Astrocyte (in vitro differentiated cells and primary cell): Measurements from ENCODE around the gene GRIK3. TPM values are rescaled to one million over a fixed set of nuclear protein-coding genes. Genes with fewer than 3 reads are reported as not detected.

ENCODE experiments used
- DNase-seq: peaks from one replicate; pipeline ENCODE4 v3.0.0-alpha.2; 2010; ENCODE audit warnings: low read depth
- FAIRE-seq: peaks from 2 replicates; lab custom pipeline; 2011; peaks lifted over from hg19 to GRCh38; lab: Jason Lieb, UNC
- H2AFZ ChIP-seq: 2 replicates; pipeline ENCODE4 v1.6.0; 2012; ENCODE audit warnings: low read depth, low read length, inconsistent platforms
- H3K27ac ChIP-seq: 2 replicates; pipeline ENCODE4 v1.5.1; 2011; ENCODE audit warnings: low read depth, low read length, inconsistent platforms
- H3K27me3 ChIP-seq: 2 replicates; pipeline ENCODE4 v1.6.0; 2011; ENCODE audit warnings: low read length, inconsistent platforms; ENCODE audit not compliant: insufficient read depth
- H3K36me3 ChIP-seq: 2 replicates; pipeline ENCODE4 v1.5.1; 2011; ENCODE audit warnings: low read length, inconsistent platforms; ENCODE audit not compliant: insufficient read depth
- H3K4me1 ChIP-seq: 2 replicates; pipeline ENCODE4 v1.5.1; 2011; ENCODE audit warnings: low read length, inconsistent platforms; ENCODE audit not compliant: insufficient read depth
- H3K4me2 ChIP-seq: 2 replicates; pipeline ENCODE4 v1.6.0; 2012; ENCODE audit warnings: low read length, inconsistent platforms
- H3K4me3 ChIP-seq: 2 replicates; pipeline ENCODE4 v1.5.1; 2011; ENCODE audit warnings: low read depth, mild to moderate bottlenecking, low read length, inconsistent platforms; ENCODE audit not compliant: insufficient read depth
- H3K79me2 ChIP-seq: 2 replicates; pipeline ENCODE4 v1.6.0; 2012; ENCODE audit warnings: mild to moderate bottlenecking, low read length, inconsistent platforms; ENCODE audit not compliant: insufficient read depth
- H3K9ac ChIP-seq: 2 replicates; pipeline ENCODE4 v1.6.0; 2012; ENCODE audit warnings: mild to moderate bottlenecking, low read length, inconsistent platforms
- H3K9me3 ChIP-seq: 2 replicates; pipeline ENCODE4 v1.5.1; 2012; ENCODE audit warnings: low read depth, mild to moderate bottlenecking, low read length, inconsistent platforms; ENCODE audit not compliant: insufficient read depth
- H4K20me1 ChIP-seq: 2 replicates; pipeline ENCODE4 v1.6.0; 2012; ENCODE audit warnings: low read length, inconsistent platforms; ENCODE audit not compliant: insufficient read depth
- H3K27ac Mint-ChIP-seq: one replicate; pipeline ENCODE4 v1.8.0; 2021; ENCODE audit warnings: mild to moderate bottlenecking, mixed read lengths; ENCODE audit not compliant: unreplicated experiment
- H3K27me3 Mint-ChIP-seq: one replicate; pipeline ENCODE4 v1.8.0; 2021; ENCODE audit warnings: low read depth, mixed read lengths; ENCODE audit not compliant: unreplicated experiment
- H3K36me3 Mint-ChIP-seq: one replicate; pipeline ENCODE4 v1.8.0; 2021; ENCODE audit warnings: low read depth, mixed read lengths; ENCODE audit not compliant: unreplicated experiment
- H3K4me1 Mint-ChIP-seq: one replicate; pipeline ENCODE4 v1.8.0; 2021; ENCODE audit warnings: low read depth, mixed read lengths; ENCODE audit not compliant: unreplicated experiment
- H3K4me3 Mint-ChIP-seq: one replicate; pipeline ENCODE4 v1.8.0; 2021; ENCODE audit warnings: mild to moderate bottlenecking, moderate library complexity, mixed read lengths; ENCODE audit not compliant: unreplicated experiment
- H3K9me3 Mint-ChIP-seq: one replicate; pipeline ENCODE4 v1.8.0; 2021; ENCODE audit warnings: mild to moderate bottlenecking, mixed read lengths; ENCODE audit not compliant: unreplicated experiment
- CTCF ChIP-seq: IDR thresholded peaks from 2 replicates; pipeline ENCODE4 v1.5.1; 2011; ENCODE audit warnings: low read depth, mild to moderate bottlenecking, inconsistent platforms, low read length, moderate library complexity; ENCODE audit not compliant: insufficient read depth
- EZH2 ChIP-seq: IDR thresholded peaks from 2 replicates; pipeline ENCODE4 v1.6.1; 2012; ENCODE audit warnings: mild to moderate bottlenecking, low read length, inconsistent platforms; ENCODE audit not compliant: insufficient read depth
- total RNA-seq: library from RNA; stranded (reverse); gene quantifications from 2 replicates; pipeline ENCODE4 v1.2.1, GENCODE V29; 2021

The GRIK3 gene
- total RNA-seq, 1 donor from 2014 or later = 0.16 TPM

DNA sequence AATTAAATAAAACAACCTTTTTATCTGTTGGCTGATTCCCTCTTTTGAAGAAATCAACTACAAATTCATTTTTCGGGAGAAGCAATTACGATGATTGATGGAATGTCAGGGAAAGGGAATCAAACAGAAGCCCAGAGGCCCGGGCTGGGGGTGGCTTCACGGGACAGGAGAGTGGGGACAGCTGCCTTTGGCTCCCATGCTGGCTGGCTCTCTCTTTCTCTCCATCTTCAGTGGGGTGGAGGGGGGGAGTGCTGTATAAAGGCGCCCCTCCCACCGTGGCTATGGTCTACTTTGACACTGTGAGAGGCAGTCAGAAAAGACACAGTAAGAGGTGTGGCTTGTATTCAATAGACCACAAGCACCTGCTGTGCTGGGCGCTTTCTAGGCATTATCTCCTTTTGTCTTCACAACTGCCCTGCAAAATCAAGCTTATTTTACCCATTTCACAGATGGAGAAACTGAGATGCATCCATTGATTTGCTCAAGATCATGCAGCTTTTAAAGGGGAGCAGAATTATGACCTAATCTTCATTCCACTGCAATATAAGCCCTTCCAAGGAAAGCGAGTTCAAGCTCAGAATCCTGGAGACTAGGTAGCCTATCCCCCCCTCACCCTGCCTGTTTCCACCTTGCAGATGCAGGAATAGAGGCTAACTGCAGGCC is 92.9 kb downstream of the GRIK3 start:
- H3K4me2 ChIP-seq = no peak overlapping the region
- H3K9me3 ChIP-seq = no peaks in the 10 kb centered on the region
- no peak overlapping the region for H3K4me3 ChIP-seq
- no peaks in the 10 kb centered on the region for H3K36me3 Mint-ChIP-seq
- H3K27me3 ChIP-seq = no peaks in the 10 kb centered on the region
- TF ChIP-seq CTCF (no peak), EZH2 (no peak)
- H2AFZ ChIP-seq = no peak overlapping the region
- no peak overlapping the region for H3K4me3 Mint-ChIP-seq
- H3K9me3 Mint-ChIP-seq = no peaks in the 10 kb centered on the region
- H4K20me1 ChIP-seq = no peaks in the 10 kb centered on the region
- no peaks in the 10 kb centered on the region for H3K36me3 ChIP-seq
- DNase-seq (no peak), FAIRE-seq (no peak)
- H3K9ac ChIP-seq = no peak overlapping the region
- H3K27me3 Mint-ChIP-seq = peaks cover 65% of the 10 kb centered on the region
- H3K27ac Mint-ChIP-seq = no peak overlapping the region
- H3K4me1 ChIP-seq = no peaks in the 10 kb centered on the region
- H3K79me2 ChIP-seq = no peaks in the 10 kb centered on the region
- H3K27ac ChIP-seq = no peak overlapping the region
- no peaks in the 10 kb centered on the region for H3K4me1 Mint-ChIP-seq

DNA sequence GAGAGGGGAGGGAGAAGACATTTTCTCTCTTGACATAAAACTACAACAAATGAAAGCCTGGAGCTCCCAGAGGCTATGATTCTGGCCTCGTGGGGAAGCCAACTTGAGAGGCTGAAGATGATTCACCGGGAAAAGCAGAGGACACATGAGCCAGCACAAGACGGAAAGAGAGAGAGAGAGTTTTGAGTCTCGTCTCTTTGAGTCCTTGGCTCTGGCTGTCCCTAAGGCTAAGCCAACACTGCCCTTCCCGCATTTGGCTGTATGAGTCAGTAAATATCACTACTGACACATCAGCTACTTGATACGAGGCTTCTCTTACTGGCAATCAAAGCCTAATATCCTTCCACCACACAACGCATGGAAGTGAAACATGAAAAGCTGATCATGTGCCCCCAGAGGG is 95.5 kb downstream of the GRIK3 start:
- Histone ChIP-seq H2AFZ (no peak overlapping the region), H3K79me2 (no peaks in the 10 kb centered on the region), H3K9ac (no peak overlapping the region), H4K20me1 (no peaks in the 10 kb centered on the region), H3K4me2 (no peak overlapping the region), H3K4me1 (no peaks in the 10 kb centered on the region), H3K36me3 (no peaks in the 10 kb centered on the region), H3K27me3 (no peaks in the 10 kb centered on the region), H3K9me3 (no peaks in the 10 kb centered on the region), H3K27ac (no peak overlapping the region), H3K4me3 (no peak overlapping the region)
- H3K27me3 Mint-ChIP-seq = peaks cover 41% of the 10 kb centered on the region
- no peaks in the 10 kb centered on the region for H3K9me3 Mint-ChIP-seq
- DNase-seq (no peak), FAIRE-seq (no peak)
- H3K4me3 Mint-ChIP-seq = no peak overlapping the region
- H3K36me3 Mint-ChIP-seq = no peaks in the 10 kb centered on the region
- TF ChIP-seq EZH2 (no peak), CTCF (no peak)
- H3K27ac Mint-ChIP-seq = no peak overlapping the region
- H3K4me1 Mint-ChIP-seq = no peaks in the 10 kb centered on the region

DNA sequence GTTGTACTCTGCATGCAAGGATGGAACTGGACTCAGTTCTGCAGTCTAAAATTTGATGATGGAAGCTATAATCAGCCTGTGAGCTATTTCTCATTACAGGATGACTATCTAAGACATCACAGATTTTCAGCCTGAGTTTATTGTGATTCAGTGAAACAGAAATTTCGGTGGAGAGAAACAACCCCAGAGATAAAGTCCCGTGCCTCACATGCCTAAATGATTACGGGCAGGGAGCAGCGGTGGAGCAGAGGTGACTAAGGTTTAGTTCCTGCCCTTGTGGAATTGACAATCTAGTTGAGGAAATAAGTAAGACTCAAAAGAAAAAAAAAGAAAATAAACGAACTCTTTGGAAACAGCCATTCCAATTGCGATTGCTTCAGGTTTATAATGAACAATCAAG is 96.9 kb downstream of the GRIK3 start:
- Histone ChIP-seq H3K27ac (no peak overlapping the region), H3K27me3 (no peaks in the 10 kb centered on the region), H3K36me3 (no peaks in the 10 kb centered on the region), H4K20me1 (no peaks in the 10 kb centered on the region), H3K79me2 (no peaks in the 10 kb centered on the region), H3K9ac (no peak overlapping the region), H3K4me2 (no peak overlapping the region), H2AFZ (no peak overlapping the region), H3K4me3 (no peak overlapping the region), H3K4me1 (no peaks in the 10 kb centered on the region), H3K9me3 (no peaks in the 10 kb centered on the region)
- H3K4me3 Mint-ChIP-seq = no peak overlapping the region
- DNase-seq (no peak), FAIRE-seq (no peak)
- H3K9me3 Mint-ChIP-seq = no peaks in the 10 kb centered on the region
- no peaks in the 10 kb centered on the region for H3K36me3 Mint-ChIP-seq
- H3K27ac Mint-ChIP-seq = no peak overlapping the region
- peaks cover 39% of the 10 kb centered on the region for H3K27me3 Mint-ChIP-seq
- H3K4me1 Mint-ChIP-seq = no peaks in the 10 kb centered on the region
- TF ChIP-seq EZH2 (no peak), CTCF (no peak)
